ENCODE results near the gene WNK4.

Gene WNK4

DNA sequence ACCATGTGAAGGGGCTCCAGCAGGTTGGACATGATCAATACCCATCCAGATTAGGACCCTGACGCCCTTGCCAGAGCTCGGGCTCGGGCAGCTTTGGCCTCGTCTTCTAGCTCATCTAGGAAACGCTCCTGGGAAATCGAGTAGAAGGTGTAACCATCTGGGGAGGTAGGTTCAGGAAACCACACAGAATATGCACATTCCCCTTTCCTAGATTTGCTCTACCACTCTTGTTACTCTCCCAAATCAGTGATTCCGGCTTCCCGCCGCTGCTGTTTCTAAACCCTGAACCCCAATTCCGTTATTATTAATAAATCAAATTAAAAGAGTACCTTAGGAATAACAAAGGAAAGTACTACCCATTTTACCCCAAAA lies 17.6 kb downstream of the WNK4 start:
- peak overlapping the region; percentile 91 for H3K4me3 Mint-ChIP-seq
- H3K4me1 Mint-ChIP-seq (ENCODE audit: low read depth), result peaks cover 17% of the 10 kb centered on the region
- H3K36me3 Mint-ChIP-seq (ENCODE audit: low read depth), result peaks cover 5% of the 10 kb centered on the region
- no peaks in the 10 kb centered on the region for H3K9me3 Mint-ChIP-seq
- H3K27ac Mint-ChIP-seq, result peak overlapping the region; percentile 73
- peaks cover 16% of the 10 kb centered on the region for H3K27me3 Mint-ChIP-seq (ENCODE audit: low read depth)

DNA sequence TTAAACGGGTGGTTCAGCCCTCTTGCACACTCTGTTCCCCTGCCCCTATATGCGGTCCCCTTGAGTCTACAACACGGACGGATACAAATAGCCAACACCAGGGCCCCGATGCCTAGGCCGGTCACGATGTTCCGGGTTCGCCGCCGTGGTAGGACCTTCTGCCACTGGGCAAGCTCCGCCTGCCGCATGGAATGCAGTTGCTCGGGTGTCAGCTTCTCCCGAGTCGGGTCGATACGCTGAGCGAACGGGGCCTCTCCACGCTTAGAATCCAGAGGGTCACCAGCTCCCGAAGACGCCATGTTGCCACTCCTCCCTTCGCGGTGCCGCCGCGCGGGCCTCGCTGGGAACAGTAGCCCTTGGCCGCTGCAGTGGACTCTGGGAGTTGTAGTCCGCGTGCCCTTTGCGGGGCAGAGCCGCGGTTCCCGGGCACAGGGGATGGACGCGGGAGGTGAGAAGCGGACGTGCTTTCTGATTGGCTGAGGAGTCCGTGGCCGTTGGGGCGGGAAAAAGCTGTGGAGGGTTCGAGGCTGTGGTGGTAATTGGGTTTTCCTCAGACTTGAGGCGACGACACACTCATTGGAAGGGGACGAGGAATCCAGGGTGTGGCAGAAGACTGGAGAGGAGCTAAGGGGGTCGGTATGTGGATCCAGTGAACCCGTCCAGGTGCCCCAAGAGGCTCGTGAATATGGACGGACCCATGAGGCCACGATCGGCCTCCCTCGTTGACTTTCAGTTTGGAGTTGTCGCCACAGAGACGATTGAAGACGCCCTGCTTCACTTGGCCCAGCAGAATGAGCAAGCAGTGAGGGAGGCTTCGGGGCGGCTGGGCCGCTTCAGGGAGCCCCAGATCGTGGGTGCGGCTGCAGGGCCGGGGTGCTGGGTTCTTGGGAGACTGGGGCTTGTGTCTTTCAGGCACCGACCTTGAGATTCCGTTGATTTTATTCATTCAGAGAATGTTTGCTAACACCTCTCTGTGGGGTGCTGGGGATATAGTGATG lies 18.3 kb downstream of the WNK4 start, which contains the start of the genes CNTD1 and COA3:
TSS of gene CNTD1 (plus strand) at position 479 of the 998 bp plus-strand sequence. CDS start at position 686, 207 bp downstream.
TSS of gene COA3 (minus strand) at position 322 of the 998 bp plus-strand sequence. CDS start at position 299, 23 bp downstream.
- peaks cover 5% of the 10 kb centered on the region for H3K36me3 Mint-ChIP-seq (ENCODE audit: low read depth)
- H3K27ac Mint-ChIP-seq, result peak within 1 kb of the TSS; percentile 73
- H3K27me3 Mint-ChIP-seq (ENCODE audit: low read depth), result peaks cover 16% of the 10 kb centered on the region
- peaks cover 17% of the 10 kb centered on the region for H3K4me1 Mint-ChIP-seq (ENCODE audit: low read depth)
- H3K4me3 Mint-ChIP-seq, result peak within 1 kb of the TSS; percentile 91
- H3K9me3 Mint-ChIP-seq, result no peaks in the 10 kb centered on the region

DNA sequence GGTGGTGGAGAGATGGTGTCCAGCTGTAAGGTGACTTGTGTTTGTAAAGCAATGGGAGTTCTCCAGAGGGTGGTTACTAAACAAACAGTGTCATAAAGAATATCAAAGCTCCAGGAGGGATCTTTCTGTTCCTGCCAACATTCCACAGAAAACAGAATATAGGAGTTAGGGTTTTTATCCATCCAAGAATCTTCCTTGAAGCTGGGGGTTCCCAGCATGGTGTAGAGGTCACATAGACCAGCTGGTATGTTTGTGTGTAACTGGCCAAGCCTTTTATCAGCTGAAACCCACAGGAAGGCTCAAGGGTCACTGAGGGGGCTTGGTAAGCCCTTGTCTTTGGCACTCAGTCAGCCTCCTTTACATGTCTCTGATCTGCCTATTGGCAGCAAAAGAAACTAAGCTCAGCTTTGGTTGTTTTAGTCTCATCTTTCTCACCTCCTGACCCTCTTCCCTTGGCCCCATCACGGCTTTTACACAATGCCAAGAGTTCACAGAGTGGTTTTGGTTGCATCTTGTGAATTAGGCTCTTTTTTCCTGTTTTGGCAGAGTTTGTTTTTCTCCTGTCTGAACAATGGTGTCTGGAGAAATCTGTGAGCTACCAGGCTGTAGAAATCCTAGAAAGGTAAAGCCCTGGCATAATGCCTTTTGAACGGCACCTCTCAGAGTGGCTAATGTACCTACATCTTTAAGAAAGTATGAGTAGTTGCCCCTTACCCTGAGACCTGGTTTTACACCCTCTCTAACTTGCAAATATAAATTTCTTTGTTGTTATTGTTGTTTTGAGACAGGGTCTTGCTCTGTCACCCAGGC lies 22.9 kb downstream of the WNK4 start:
- H3K27me3 Mint-ChIP-seq (ENCODE audit: low read depth), result peaks cover 16% of the 10 kb centered on the region
- H3K4me3 Mint-ChIP-seq, result no peak overlapping the region
- H3K9me3 Mint-ChIP-seq, result no peaks in the 10 kb centered on the region
- H3K27ac Mint-ChIP-seq, result no peak overlapping the region
- H3K4me1 Mint-ChIP-seq (ENCODE audit: low read depth), result peaks cover 4% of the 10 kb centered on the region
- H3K36me3 Mint-ChIP-seq (ENCODE audit: low read depth), result peaks cover 4% of the 10 kb centered on the region

DNA sequence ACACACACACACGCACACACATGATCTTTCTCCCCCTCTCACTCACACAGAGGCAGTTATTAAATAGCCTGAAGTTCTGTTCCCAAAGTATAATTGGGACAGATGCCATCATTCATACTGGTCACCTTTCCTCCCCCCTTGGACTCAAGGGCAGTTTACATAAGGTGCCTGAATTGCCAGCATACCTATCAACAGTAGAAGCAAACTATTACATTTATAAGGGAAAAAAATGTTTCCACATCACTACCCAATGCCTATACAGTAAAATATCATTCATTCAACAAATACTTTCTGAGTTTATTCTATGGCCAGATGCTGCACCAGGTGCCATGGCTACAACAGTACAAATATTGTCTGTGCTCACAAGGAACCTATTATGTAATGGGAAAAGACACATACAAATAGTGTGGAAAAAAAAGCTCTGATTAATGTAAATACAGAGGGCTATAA lies 24.5 kb downstream of the WNK4 start:
- Mint-ChIP-seq H3K4me3 (no peak overlapping the region), H3K4me1 (ENCODE audit: low read depth) (no peaks in the 10 kb centered on the region), H3K27ac (no peak overlapping the region), H3K36me3 (ENCODE audit: low read depth) (peaks cover 11% of the 10 kb centered on the region), H3K27me3 (ENCODE audit: low read depth) (peaks cover 13% of the 10 kb centered on the region), H3K9me3 (no peaks in the 10 kb centered on the region)

GRCh38 chr17:42806249-42806648 lies 25.8 kb downstream of the WNK4 start:
- Mint-ChIP-seq H3K9me3 (no peaks in the 10 kb centered on the region), H3K4me1 (ENCODE audit: low read depth) (peaks cover 2% of the 10 kb centered on the region), H3K36me3 (ENCODE audit: low read depth) (peaks cover 20% of the 10 kb centered on the region), H3K4me3 (no peak overlapping the region), H3K27ac (no peak overlapping the region), H3K27me3 (ENCODE audit: low read depth) (peaks cover 6% of the 10 kb centered on the region)

DNA sequence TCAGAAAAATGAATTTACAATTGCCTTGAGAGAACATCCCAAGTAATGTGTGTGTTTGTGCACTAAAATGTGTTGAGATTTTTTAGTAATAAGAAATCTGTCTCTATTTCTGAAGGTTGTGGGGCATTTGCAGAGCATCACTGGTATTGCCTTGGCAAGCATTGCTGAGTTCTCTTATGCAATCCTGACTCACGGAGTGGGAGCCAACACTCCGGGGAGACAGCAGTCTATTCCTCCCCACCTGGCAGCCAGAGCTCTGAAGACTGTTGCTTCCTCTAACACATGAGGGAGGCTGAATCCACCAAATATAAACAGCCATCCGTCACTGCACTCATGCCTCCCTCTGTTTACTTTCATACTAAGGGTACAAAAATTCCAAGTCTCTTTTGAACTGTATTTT lies 28.8 kb downstream of the WNK4 start:
- H3K9me3 Mint-ChIP-seq, result no peaks in the 10 kb centered on the region
- H3K27me3 Mint-ChIP-seq (ENCODE audit: low read depth), result no peaks in the 10 kb centered on the region
- H3K4me1 Mint-ChIP-seq (ENCODE audit: low read depth), result peaks cover 2% of the 10 kb centered on the region
- H3K4me3 Mint-ChIP-seq, result no peak overlapping the region
- H3K36me3 Mint-ChIP-seq (ENCODE audit: low read depth), result peaks cover 34% of the 10 kb centered on the region
- H3K27ac Mint-ChIP-seq, result no peak overlapping the region

GRCh38 chr17:42814633-42815399 lies 34.4 kb downstream of the WNK4 start:
- no peak overlapping the region for H3K4me3 Mint-ChIP-seq
- no peaks in the 10 kb centered on the region for H3K9me3 Mint-ChIP-seq
- H3K36me3 Mint-ChIP-seq (ENCODE audit: low read depth), result peaks cover 55% of the 10 kb centered on the region
- H3K4me1 Mint-ChIP-seq (ENCODE audit: low read depth), result peaks cover 5% of the 10 kb centered on the region
- H3K27me3 Mint-ChIP-seq (ENCODE audit: low read depth), result no peaks in the 10 kb centered on the region
- H3K27ac Mint-ChIP-seq, result peak overlapping the region; percentile 45

GRCh38 chr17:42817866-42818265 lies 37.5 kb downstream of the WNK4 start:
- Mint-ChIP-seq H3K4me3 (no peak overlapping the region), H3K36me3 (ENCODE audit: low read depth) (peaks cover 51% of the 10 kb centered on the region), H3K27me3 (ENCODE audit: low read depth) (no peaks in the 10 kb centered on the region), H3K27ac (no peak overlapping the region), H3K4me1 (ENCODE audit: low read depth) (peaks cover 14% of the 10 kb centered on the region), H3K9me3 (no peaks in the 10 kb centered on the region)

GRCh38 chr17:42818379-42818778 lies 38.0 kb downstream of the WNK4 start:
- H3K9me3 Mint-ChIP-seq, result no peaks in the 10 kb centered on the region
- H3K27me3 Mint-ChIP-seq (ENCODE audit: low read depth), result no peaks in the 10 kb centered on the region
- H3K27ac Mint-ChIP-seq, result no peak overlapping the region
- H3K36me3 Mint-ChIP-seq (ENCODE audit: low read depth), result peaks cover 51% of the 10 kb centered on the region
- H3K4me1 Mint-ChIP-seq (ENCODE audit: low read depth), result peaks cover 16% of the 10 kb centered on the region
- H3K4me3 Mint-ChIP-seq, result no peak overlapping the region

GRCh38 chr17:42819939-42820535 lies 39.6 kb downstream of the WNK4 start:
- Mint-ChIP-seq H3K36me3 (ENCODE audit: low read depth) (peaks cover 47% of the 10 kb centered on the region), H3K27ac (no peak overlapping the region), H3K9me3 (no peaks in the 10 kb centered on the region), H3K4me3 (no peak overlapping the region), H3K27me3 (ENCODE audit: low read depth) (no peaks in the 10 kb centered on the region), H3K4me1 (ENCODE audit: low read depth) (peaks cover 23% of the 10 kb centered on the region)

DNA sequence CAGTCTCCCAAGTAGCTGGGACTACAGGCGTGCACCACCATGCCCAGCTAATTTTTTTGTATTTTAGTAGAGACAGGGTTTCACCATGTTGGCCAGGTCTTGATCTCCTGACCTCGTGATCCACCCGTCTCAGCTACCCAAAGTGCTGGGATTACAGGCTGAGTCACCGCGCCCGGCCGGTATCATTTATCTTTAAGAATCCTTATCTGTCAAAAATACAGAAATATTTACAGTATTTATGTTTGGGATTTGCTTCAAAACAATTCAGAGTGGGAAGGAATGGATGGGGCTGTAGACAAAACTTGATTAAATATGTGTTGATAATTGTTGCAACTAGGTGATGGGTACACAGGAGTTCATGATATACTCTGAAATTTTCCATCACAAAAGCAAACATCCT lies 40.8 kb downstream of the WNK4 start:
- Mint-ChIP-seq H3K36me3 (ENCODE audit: low read depth) (peaks cover 36% of the 10 kb centered on the region), H3K27me3 (ENCODE audit: low read depth) (no peaks in the 10 kb centered on the region), H3K27ac (no peak overlapping the region), H3K9me3 (no peaks in the 10 kb centered on the region), H3K4me1 (ENCODE audit: low read depth) (peaks cover 21% of the 10 kb centered on the region), H3K4me3 (peak overlapping the region; percentile 20)

- no peak overlapping the region for H3K27ac Mint-ChIP-seq
- peaks cover 22% of the 10 kb centered on the region for H3K27me3 Mint-ChIP-seq (ENCODE audit: low read depth)
These were observed 47.1 kb downstream of the WNK4 start for GRCh38 chr17:42827472-42827871.

DNA sequence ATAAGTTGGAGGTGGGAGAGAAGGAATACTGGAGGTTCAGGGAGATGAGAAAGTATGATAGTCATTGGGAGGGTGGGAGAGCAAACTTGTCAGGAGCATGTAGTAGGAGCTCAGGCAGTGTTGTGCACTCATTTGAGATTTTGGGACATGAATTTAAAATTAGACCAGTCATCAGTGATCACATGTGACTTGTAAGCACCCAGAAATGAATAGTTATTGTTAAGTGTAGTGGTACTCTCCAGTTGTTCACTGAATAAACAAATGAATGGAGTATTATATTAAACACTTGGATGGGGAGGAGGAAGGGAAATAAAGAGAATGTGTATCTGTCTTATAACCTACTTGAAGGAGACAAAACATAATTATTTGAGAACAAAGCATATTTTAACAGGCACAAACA lies 50.6 kb downstream of the WNK4 start:
- peaks cover 9% of the 10 kb centered on the region for H3K36me3 Mint-ChIP-seq (ENCODE audit: low read depth)
- H3K27ac Mint-ChIP-seq, result no peak overlapping the region
- peak overlapping the region; percentile 4 for H3K4me3 Mint-ChIP-seq
- H3K4me1 Mint-ChIP-seq (ENCODE audit: low read depth), result peaks cover 19% of the 10 kb centered on the region
- no peaks in the 10 kb centered on the region for H3K9me3 Mint-ChIP-seq
- H3K27me3 Mint-ChIP-seq (ENCODE audit: low read depth), result peaks cover 22% of the 10 kb centered on the region

More at GRCh38 chr17:42827472-42827871, 47.1 kb downstream of the WNK4 start:
- peaks cover 9% of the 10 kb centered on the region for H3K36me3 Mint-ChIP-seq (ENCODE audit: low read depth)
- no peaks in the 10 kb centered on the region for H3K9me3 Mint-ChIP-seq
- peaks cover 20% of the 10 kb centered on the region for H3K4me1 Mint-ChIP-seq (ENCODE audit: low read depth)
- H3K4me3 Mint-ChIP-seq, result no peak overlapping the region

All from T-helper 1 cell treated with Interleukin-12 subunit alpha and Interleukin-12 subunit beta and Interleukin-4 antibody, amounts not matched to agents 30 μg/mL and 1 μg/mL, for 36 hours (primary cell).